Activated CD4-positive, alpha-beta T cell treated with anti-CD3 and anti-CD28 coated beads, Interleukin-2, amount 10 ng/mL, durations not matched to agents 7 days and 5 days (primary cell): Measurements from ENCODE around the gene UFD1. TPM values are rescaled to one million over a fixed set of nuclear protein-coding genes. Genes with fewer than 3 reads are reported as not detected.

Source experiments
- CTCF ChIA-PET: fragments of 350-600 bp; sonication (Branson Sonifier 250); formaldehyde crosslinking; loops from one replicate; lab custom pipeline; 2021; ENCODE audit warnings: antibody characterized with exemption; lab: Charles Lee
- POLR2A ChIA-PET: fragments of 350-600 bp; sonication (Branson Sonifier 250); formaldehyde crosslinking; loops from one replicate; lab custom pipeline; 2021; ENCODE audit warnings: antibody characterized with exemption; lab: Charles Lee
- DNase-seq: peaks from one replicate; pipeline ENCODE4 v3.0.0-alpha.2; 2020
- H3K27ac Mint-ChIP-seq: one replicate; pipeline ENCODE4 v1.8.0; 2021; ENCODE audit warnings: mild to moderate bottlenecking, moderate library complexity, mixed read lengths
- H3K27me3 Mint-ChIP-seq: one replicate; pipeline ENCODE4 v1.8.0; 2021; ENCODE audit warnings: mixed read lengths
- H3K36me3 Mint-ChIP-seq: one replicate; pipeline ENCODE4 v1.8.0; 2021; ENCODE audit warnings: low read depth, mixed read lengths
- H3K4me1 Mint-ChIP-seq: one replicate; pipeline ENCODE4 v1.8.0; 2021; ENCODE audit warnings: mixed read lengths
- H3K4me3 Mint-ChIP-seq: one replicate; pipeline ENCODE4 v1.8.0; 2021; ENCODE audit warnings: mild to moderate bottlenecking, moderate library complexity, mixed read lengths
- H3K9me3 Mint-ChIP-seq: one replicate; pipeline ENCODE4 v1.8.0; 2021; ENCODE audit warnings: mixed read lengths
- total RNA-seq, 2 experiments: library from RNA; stranded (reverse); gene quantifications; one replicate each; pipeline ENCODE4 v1.2.3, GENCODE V29; 2021

UFD1 gene
- total RNA-seq, 2 experiments from 2014 or later: 93.1 to 114 TPM

DNA sequence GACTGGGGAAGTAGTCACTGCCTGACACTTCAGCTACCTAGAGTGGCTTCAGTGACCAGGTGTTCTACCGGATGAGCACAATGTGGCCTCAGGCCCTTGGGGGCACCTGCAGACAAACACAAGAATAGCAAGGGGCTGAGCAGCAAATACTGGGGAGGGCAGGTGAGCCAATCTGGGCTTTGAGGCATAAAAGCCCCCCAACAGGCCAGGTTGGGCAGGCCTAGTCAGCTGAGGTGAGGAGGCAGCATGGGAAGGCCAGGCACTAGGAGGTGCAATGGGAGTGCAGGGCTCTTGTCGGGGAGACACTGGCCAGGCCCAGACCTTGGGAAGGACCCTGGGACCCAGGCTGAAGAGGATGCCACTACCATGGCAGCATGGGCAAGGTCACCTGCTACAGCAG lies 9.0 kb downstream of the UFD1 start:
- Mint-ChIP-seq H3K36me3 (peaks cover 48% of the 10 kb centered on the region), H3K27me3 (no peaks in the 10 kb centered on the region)
- POLR2A ChIA-PET: no interaction called here

GRCh38 chr22:19469421-19469820 lies 9.6 kb downstream of the UFD1 start:
- no peak for DNase-seq
- H3K4me1 Mint-ChIP-seq: peaks cover 9% of the 10 kb centered on the region
- CTCF ChIA-PET: interaction anchor here (0.6 to 1.2 kb wide), 2 partner anchors 29 to 34 kb away, joined by 3 to 4 read pairs; no protein-coding TSS in a partner anchor
- H3K9me3 Mint-ChIP-seq: no peaks in the 10 kb centered on the region
- POLR2A ChIA-PET: no interaction called here
- H3K27ac Mint-ChIP-seq: no peak overlapping the region
- no peak overlapping the region for H3K4me3 Mint-ChIP-seq
- peaks cover 53% of the 10 kb centered on the region for H3K36me3 Mint-ChIP-seq
- H3K27me3 Mint-ChIP-seq: no peaks in the 10 kb centered on the region

More for the DNA sequence above, 9.0 kb downstream of the UFD1 start:
- no peak for DNase-seq
- H3K9me3 Mint-ChIP-seq: no peaks in the 10 kb centered on the region
- CTCF ChIA-PET: interaction anchor here (0.6 to 1.2 kb wide), 2 partner anchors 28 to 35 kb away, joined by 3 to 4 read pairs; no protein-coding TSS in a partner anchor
- no peak overlapping the region for H3K27ac Mint-ChIP-seq
- peaks cover 5% of the 10 kb centered on the region for H3K4me1 Mint-ChIP-seq
- H3K4me3 Mint-ChIP-seq: no peak overlapping the region

DNA sequence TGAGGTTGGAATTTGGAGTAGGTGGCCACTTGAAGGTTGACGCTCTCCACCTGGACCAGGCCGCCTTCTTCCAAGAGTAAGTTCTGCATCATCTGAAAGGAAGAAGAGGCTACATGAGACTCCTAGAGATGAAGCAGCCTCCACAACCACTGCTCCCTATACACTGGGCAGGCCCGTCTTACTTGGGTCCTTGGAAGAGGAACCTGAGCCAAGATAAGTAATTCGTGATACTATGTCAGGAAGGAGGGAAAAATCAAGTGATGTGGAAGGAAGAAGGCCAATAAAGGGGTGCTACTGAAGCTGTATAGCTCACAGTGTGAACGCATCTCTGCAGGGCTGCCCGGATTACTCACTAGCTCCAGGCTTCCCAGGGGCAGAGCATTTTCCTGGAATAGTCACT lies 11.1 kb downstream of the UFD1 start:
- H3K36me3 Mint-ChIP-seq: peaks cover 52% of the 10 kb centered on the region
- no peaks in the 10 kb centered on the region for H3K9me3 Mint-ChIP-seq
- ChIA-PET POLR2A (no interaction called here), CTCF (interaction anchor here (0.6 to 1.4 kb wide), 2 partner anchors 13 to 89 kb away, joined by 4 to 5 read pairs; no protein-coding TSS in a partner anchor)
- H3K27ac Mint-ChIP-seq: no peak overlapping the region
- DNase-seq: no peak
- H3K4me3 Mint-ChIP-seq: no peak overlapping the region
- peaks cover 8% of the 10 kb centered on the region for H3K4me1 Mint-ChIP-seq
- H3K27me3 Mint-ChIP-seq: no peaks in the 10 kb centered on the region

- POLR2A ChIA-PET: no interaction called here
- no peaks in the 10 kb centered on the region for H3K9me3 Mint-ChIP-seq
- H3K36me3 Mint-ChIP-seq: peaks cover 50% of the 10 kb centered on the region
- H3K4me1 Mint-ChIP-seq: peaks cover 8% of the 10 kb centered on the region
- H3K27ac Mint-ChIP-seq: no peak overlapping the region
- no peak overlapping the region for H3K4me3 Mint-ChIP-seq
- no peak for DNase-seq
- CTCF ChIA-PET: no interaction called here
- no peaks in the 10 kb centered on the region for H3K27me3 Mint-ChIP-seq
Measured at GRCh38 chr22:19466848-19467752, 11.9 kb downstream of the UFD1 start.

DNA sequence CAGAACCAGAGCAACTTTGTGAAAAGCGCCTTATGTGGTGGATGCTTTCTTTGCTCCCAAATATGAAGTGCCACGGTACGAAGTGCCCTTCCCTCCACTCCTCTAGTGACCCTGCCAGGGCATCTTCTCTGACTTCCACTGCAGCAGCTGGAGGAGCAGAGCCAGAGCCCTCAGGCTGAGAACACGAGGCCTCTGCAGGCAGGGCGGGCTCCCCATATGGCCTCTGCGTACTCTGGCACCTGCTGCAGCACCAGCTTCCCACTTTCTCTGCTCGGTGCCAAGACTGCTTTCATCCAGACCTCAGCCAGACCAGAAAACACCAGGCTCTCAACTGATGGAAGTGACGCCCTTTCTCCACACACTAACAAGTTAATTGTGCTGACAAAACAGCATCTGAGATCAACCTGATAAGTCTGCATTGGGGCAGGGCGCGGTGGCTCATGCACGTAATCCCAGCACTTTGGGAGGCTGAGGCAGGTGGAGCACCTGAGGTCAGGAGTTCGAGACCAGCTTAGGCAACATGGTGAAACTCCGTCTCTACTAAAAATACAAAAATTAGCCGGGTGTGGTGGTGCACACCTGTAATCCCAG lies 12.8 kb downstream of the UFD1 start:
- Mint-ChIP-seq H3K4me3 (no peak overlapping the region), H3K36me3 (peaks cover 48% of the 10 kb centered on the region), H3K27ac (no peak overlapping the region), H3K9me3 (no peaks in the 10 kb centered on the region), H3K4me1 (peaks cover 8% of the 10 kb centered on the region), H3K27me3 (no peaks in the 10 kb centered on the region)
- no peak for DNase-seq
- ChIA-PET POLR2A (no interaction called here), CTCF (interaction anchor here (0.5 to 1.6 kb wide), 2 partner anchors 9 to 76 kb away, joined by 3 read pairs; no protein-coding TSS in a partner anchor)

DNA sequence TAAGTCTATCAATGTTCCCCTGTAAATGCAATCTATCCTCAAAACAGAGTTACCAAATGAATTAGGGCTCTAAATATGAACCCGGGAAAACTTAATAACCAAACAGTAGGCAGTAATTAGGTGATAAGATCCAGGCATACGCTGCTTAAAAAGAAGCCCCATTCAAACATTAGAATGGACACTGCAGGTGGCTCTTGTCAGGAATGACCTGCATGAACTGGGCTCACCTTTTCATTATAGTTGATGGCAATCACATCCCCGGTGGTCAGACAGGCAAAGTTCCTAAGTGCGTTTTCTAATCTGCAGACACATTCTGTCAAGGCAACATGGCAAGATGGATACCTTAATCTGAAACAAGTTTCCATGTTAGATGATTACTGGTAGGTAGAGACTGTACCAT lies 14.0 kb downstream of the UFD1 start:
- Mint-ChIP-seq H3K27me3 (no peaks in the 10 kb centered on the region), H3K36me3 (peaks cover 51% of the 10 kb centered on the region), H3K4me3 (no peak overlapping the region), H3K4me1 (peaks cover 8% of the 10 kb centered on the region), H3K27ac (no peak overlapping the region), H3K9me3 (no peaks in the 10 kb centered on the region)
- ChIA-PET CTCF (interaction anchor here (0.6 to 1.7 kb wide), 4 partner anchors 10 to 369 kb away, joined by 3 to 4 read pairs (median 4); partner anchors contain the start of gene CDC45), POLR2A (no interaction called here)
- DNase-seq: no peak

DNA sequence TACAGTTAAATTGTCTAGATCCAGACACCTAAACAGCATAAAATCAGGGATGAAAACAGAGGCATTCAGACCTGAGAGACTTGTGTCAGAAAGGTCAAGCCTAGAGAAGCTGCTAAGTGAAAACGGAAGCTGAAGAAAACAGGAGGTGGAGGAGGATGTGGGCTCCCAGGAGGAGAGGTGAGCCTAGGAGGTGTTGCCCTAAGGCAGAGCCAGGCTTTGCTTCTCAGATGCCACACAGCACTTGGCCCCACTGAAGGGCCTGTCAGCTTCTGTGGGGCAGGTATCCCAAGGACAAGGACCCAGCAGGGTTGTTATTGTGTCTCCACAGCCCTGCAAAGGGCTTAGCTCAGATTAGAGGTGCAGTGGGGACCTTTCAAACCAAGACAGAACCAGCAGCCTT lies 14.4 kb downstream of the UFD1 start:
- Mint-ChIP-seq H3K4me1 (peaks cover 8% of the 10 kb centered on the region), H3K36me3 (peaks cover 49% of the 10 kb centered on the region), H3K27me3 (no peaks in the 10 kb centered on the region), H3K9me3 (no peaks in the 10 kb centered on the region), H3K27ac (no peak overlapping the region), H3K4me3 (no peak overlapping the region)
- no peak for DNase-seq
- ChIA-PET CTCF (interaction anchor here (0.6 to 1.7 kb wide), 4 partner anchors 10 to 369 kb away, joined by 3 to 5 read pairs (median 4); partner anchors contain the start of gene CDC45), POLR2A (no interaction called here)

- DNase-seq: no peak
- H3K4me1 Mint-ChIP-seq: peaks cover 8% of the 10 kb centered on the region
- CTCF ChIA-PET: interaction anchor here (0.8 to 1.7 kb wide), 4 partner anchors 9 to 166 kb away, joined by 3 to 5 read pairs (median 4); partner anchors contain the start of gene CDC45
- POLR2A ChIA-PET: no interaction called here
- peaks cover 45% of the 10 kb centered on the region for H3K36me3 Mint-ChIP-seq
- no peak overlapping the region for H3K4me3 Mint-ChIP-seq
- no peaks in the 10 kb centered on the region for H3K9me3 Mint-ChIP-seq
- no peaks in the 10 kb centered on the region for H3K27me3 Mint-ChIP-seq
- no peak overlapping the region for H3K27ac Mint-ChIP-seq
Measured at GRCh38 chr22:19463491-19464469, 15.2 kb downstream of the UFD1 start.

DNA sequence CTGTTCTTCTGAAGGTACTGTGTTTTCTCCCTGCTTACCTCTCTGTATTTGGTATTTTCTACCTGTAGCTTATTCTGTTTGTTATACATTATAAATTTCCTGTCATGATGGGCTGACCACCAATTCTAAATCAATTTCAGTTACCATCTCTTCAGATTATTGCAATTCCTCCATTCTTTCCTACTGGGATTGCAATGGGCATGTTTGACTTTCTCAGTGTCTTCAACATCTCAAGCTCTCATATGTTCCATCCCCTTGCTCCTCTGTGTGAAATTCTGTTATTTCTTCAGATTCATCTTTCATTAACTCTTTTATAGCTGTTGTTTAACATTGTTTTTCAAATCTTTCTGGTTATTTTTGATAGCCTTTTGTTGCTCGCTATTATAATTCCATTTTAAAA lies 16.0 kb downstream of the UFD1 start:
- no peaks in the 10 kb centered on the region for H3K9me3 Mint-ChIP-seq
- no peak overlapping the region for H3K27ac Mint-ChIP-seq
- no peak overlapping the region for H3K4me3 Mint-ChIP-seq
- ChIA-PET CTCF (interaction anchor here (0.8 to 1.6 kb wide), 2 partner anchors 15 to 167 kb away, joined by 3 to 5 read pairs; no protein-coding TSS in a partner anchor), POLR2A (interaction anchor here (0.7 kb wide), 1 partner anchor 425 kb away, joined by 3 read pairs; no protein-coding TSS in a partner anchor)
- no peaks in the 10 kb centered on the region for H3K27me3 Mint-ChIP-seq
- peaks cover 8% of the 10 kb centered on the region for H3K4me1 Mint-ChIP-seq
- peaks cover 45% of the 10 kb centered on the region for H3K36me3 Mint-ChIP-seq
- DNase-seq: no peak

DNA sequence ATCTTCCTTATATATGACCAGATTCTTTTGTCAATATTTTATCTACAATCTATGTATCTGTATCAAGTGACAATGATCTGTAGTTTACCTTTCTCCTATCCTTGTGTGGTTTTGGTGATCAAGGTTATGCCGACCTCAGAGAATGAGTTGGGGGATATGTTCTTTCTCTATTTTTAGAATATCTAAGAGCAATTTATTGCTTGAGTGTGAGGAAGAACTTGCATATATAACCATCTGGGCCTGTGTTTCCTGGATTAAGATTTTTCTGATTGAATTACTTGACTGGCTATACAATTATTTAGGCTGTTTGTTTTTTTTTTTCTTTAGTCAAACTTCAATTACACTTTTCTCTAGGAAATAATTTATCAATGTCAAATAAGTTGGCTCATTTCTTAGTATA lies 17.5 kb downstream of the UFD1 start:
- ChIA-PET CTCF (no interaction called here), POLR2A (no interaction called here)
- DNase-seq: no peak
- Mint-ChIP-seq H3K4me1 (peaks cover 8% of the 10 kb centered on the region), H3K9me3 (no peaks in the 10 kb centered on the region), H3K4me3 (no peak overlapping the region), H3K36me3 (peaks cover 41% of the 10 kb centered on the region), H3K27ac (no peak overlapping the region), H3K27me3 (no peaks in the 10 kb centered on the region)

DNA sequence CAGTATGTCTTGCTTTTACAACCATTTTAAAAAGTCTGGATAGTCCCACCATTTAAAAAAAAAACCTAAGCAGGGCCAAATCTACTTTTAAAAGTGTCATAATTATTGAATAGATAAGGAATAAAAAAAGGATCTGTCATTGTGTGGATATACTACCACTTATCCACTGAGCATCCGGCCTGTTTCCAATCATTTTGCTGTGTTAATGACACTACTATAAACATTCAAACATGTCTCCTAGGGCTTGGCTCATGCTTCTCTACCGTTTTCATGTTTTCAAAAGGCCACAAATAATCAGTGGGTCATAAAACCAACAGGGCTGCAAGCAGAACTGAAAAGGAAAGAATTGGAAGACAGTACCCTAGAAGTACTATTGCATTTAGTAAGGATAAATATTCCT lies 19.0 kb downstream of the UFD1 start:
- Mint-ChIP-seq H3K27me3 (no peaks in the 10 kb centered on the region), H3K9me3 (no peaks in the 10 kb centered on the region), H3K4me3 (no peak overlapping the region), H3K27ac (no peak overlapping the region), H3K4me1 (peaks cover 5% of the 10 kb centered on the region), H3K36me3 (peaks cover 39% of the 10 kb centered on the region)
- DNase-seq: no peak
- CTCF ChIA-PET: interaction anchor here (0.6 kb wide), 1 partner anchor 168 kb away, joined by 3 read pairs; no protein-coding TSS in a partner anchor
- POLR2A ChIA-PET: no interaction called here
